Measurements from ENCODE around the gene GLI2. TPM values are rescaled to one million over a fixed set of nuclear protein-coding genes. Genes with fewer than 3 reads are reported as not detected.

Gene GLI2
- total and polyA plus RNA-seq, 9 of the 15 experiments (the other 6 are each of a cell fraction or from before 2014, with no cell fraction given), result 0.24 TPM; not detected in 8

- no peak for TF ChIP-seq SRF (CRISPR knock-in tag; IDR thresholded peaks at IDR 0.05)
- TF ChIP-seq MTA1 (IDR thresholded peaks at IDR 0.05; ENCODE audit: borderline replicate concordance), result no peak
- no peak for TF ChIP-seq ZNF124 (CRISPR knock-in tag; IDR thresholded peaks at IDR 0.05)
Observed at GRCh38 chr2:120747706-120748105, 12.0 kb downstream of the GLI2 start (continued).

- Histone ChIP-seq H3K9me3 (replicated peaks; ENCODE audit: control insufficient read depth, insufficient read depth, low read depth, low read length) (no peaks in the 10 kb centered on the region), H3K4me3 (no peak overlapping the region), H3K27me3 (ENCODE audit: control insufficient read depth in 2 of 2, insufficient read depth in 2 of 2, low read length in 2 of 2) (peaks cover 4 to 50% of the 10 kb centered on the region in 2 experiments; a peak in 2 of 5 replicates), H3K79me2 (ENCODE audit: control insufficient read depth, insufficient read depth, low read length) (no peaks in the 10 kb centered on the region), H3K9me1 (ENCODE audit: control insufficient read depth, insufficient read depth, low read length) (no peaks in the 10 kb centered on the region), H3K36me3 (ENCODE audit: control insufficient read depth, insufficient read depth, low read length) (no peaks in the 10 kb centered on the region), H3K4me1 (replicated peaks in 1 of 2; ENCODE audit: control insufficient read depth in 2 of 2, insufficient read depth in 2 of 2, low read length in 2 of 2) (no peaks in the 10 kb centered on the region), H2AFZ (ENCODE audit: low read depth, low read length) (no peak overlapping the region), H3K27ac (ENCODE audit: extremely low read depth, low read depth, low read length) (no peak overlapping the region), H3K9ac (ENCODE audit: insufficient read depth in 1 of 2, low read depth in 2 of 2, low read length in 2 of 2) (no peak overlapping the region), H4K20me1 (replicated peaks; ENCODE audit: control insufficient read depth, insufficient read depth, low read length) (peaks cover 3% of the 10 kb centered on the region; the same call in 1 of the 2 replicates), H3K4me2 (ENCODE audit: insufficient read depth, low read length) (no peak overlapping the region)
- WGBS (ENCODE audit: insufficient coverage, low coverage, missing lambda C conversion rate), result 0% methylated on average over 3 of the region's 3 CpGs
- intact Hi-C loops (cut with micrococcal nuclease) (no loop called here), in situ Hi-C loops (cut with MboI) (no loop called here)
- POLR2A ChIA-PET, result interaction anchor here (0.7 kb wide), 1 partner anchor 17 kb away, joined by 3 read pairs; no protein-coding TSS in a partner anchor
- CTCF ChIA-PET (ENCODE audit: low intra/inter-chr PET ratio), result no interaction called here
- ATAC-seq, result no peak
- no TSS peak for BruUV-seq (replicated peaks)
- FAIRE-seq, result no peak
- DNase-seq (ENCODE audit: extremely low read depth in 1 of 4, low spot score in 3 of 4), result no peak
- TF ChIP-seq PTRF (tag; IDR thresholded peaks at IDR 0.05) (no peak), KAT7 (CRISPR knock-in tag; IDR thresholded peaks at IDR 0.05; ENCODE audit: borderline replicate concordance) (no peak), CREB1 (IDR thresholded peaks at IDR 0.05) (no peak), CREB1 (CRISPR knock-in tag; IDR thresholded peaks at IDR 0.05) (no peak), ZNF551 (CRISPR knock-in tag; IDR thresholded peaks at IDR 0.05) (no peak), MTA2 (IDR thresholded peaks at IDR 0.05; ENCODE audit: low read depth) (no peak), ZNF830 (CRISPR knock-in tag; IDR thresholded peaks at IDR 0.05) (no peak), POLR2G (IDR thresholded peaks at IDR 0.05; ENCODE audit: low read depth, low read length) (no peak)
- TF ChIP-seq, protein P1, sequence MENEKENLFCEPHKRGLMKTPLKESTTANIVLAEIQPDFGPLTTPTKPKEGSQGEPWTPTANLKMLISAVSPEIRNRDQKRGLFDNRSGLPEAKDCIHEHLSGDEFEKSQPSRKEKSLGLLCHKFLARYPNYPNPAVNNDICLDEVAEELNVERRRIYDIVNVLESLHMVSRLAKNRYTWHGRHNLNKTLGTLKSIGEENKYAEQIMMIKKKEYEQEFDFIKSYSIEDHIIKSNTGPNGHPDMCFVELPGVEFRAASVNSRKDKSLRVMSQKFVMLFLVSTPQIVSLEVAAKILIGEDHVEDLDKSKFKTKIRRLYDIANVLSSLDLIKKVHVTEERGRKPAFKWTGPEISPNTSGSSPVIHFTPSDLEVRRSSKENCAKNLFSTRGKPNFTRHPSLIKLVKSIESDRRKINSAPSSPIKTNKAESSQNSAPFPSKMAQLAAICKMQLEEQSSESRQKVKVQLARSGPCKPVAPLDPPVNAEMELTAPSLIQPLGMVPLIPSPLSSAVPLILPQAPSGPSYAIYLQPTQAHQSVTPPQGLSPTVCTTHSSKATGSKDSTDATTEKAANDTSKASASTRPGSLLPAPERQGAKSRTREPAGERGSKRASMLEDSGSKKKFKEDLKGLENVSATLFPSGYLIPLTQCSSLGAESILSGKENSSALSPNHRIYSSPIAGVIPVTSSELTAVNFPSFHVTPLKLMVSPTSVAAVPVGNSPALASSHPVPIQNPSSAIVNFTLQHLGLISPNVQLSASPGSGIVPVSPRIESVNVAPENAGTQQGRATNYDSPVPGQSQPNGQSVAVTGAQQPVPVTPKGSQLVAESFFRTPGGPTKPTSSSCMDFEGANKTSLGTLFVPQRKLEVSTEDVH (IDR thresholded peaks at IDR 0.05; ENCODE audit: low read depth, partially characterized antibody), result no peak
- TF ChIP-seq, protein P2, sequence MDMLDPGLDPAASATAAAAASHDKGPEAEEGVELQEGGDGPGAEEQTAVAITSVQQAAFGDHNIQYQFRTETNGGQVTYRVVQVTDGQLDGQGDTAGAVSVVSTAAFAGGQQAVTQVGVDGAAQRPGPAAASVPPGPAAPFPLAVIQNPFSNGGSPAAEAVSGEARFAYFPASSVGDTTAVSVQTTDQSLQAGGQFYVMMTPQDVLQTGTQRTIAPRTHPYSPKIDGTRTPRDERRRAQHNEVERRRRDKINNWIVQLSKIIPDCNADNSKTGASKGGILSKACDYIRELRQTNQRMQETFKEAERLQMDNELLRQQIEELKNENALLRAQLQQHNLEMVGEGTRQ (CRISPR knock-in tag; IDR thresholded peaks at IDR 0.05), result no peak
- TF ChIP-seq, protein P3, sequence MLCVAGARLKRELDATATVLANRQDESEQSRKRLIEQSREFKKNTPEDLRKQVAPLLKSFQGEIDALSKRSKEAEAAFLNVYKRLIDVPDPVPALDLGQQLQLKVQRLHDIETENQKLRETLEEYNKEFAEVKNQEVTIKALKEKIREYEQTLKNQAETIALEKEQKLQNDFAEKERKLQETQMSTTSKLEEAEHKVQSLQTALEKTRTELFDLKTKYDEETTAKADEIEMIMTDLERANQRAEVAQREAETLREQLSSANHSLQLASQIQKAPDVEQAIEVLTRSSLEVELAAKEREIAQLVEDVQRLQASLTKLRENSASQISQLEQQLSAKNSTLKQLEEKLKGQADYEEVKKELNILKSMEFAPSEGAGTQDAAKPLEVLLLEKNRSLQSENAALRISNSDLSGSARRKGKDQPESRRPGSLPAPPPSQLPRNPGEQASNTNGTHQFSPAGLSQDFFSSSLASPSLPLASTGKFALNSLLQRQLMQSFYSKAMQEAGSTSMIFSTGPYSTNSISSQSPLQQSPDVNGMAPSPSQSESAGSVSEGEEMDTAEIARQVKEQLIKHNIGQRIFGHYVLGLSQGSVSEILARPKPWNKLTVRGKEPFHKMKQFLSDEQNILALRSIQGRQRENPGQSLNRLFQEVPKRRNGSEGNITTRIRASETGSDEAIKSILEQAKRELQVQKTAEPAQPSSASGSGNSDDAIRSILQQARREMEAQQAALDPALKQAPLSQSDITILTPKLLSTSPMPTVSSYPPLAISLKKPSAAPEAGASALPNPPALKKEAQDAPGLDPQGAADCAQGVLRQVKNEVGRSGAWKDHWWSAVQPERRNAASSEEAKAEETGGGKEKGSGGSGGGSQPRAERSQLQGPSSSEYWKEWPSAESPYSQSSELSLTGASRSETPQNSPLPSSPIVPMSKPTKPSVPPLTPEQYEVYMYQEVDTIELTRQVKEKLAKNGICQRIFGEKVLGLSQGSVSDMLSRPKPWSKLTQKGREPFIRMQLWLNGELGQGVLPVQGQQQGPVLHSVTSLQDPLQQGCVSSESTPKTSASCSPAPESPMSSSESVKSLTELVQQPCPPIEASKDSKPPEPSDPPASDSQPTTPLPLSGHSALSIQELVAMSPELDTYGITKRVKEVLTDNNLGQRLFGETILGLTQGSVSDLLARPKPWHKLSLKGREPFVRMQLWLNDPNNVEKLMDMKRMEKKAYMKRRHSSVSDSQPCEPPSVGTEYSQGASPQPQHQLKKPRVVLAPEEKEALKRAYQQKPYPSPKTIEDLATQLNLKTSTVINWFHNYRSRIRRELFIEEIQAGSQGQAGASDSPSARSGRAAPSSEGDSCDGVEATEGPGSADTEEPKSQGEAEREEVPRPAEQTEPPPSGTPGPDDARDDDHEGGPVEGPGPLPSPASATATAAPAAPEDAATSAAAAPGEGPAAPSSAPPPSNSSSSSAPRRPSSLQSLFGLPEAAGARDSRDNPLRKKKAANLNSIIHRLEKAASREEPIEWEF (CRISPR knock-in tag; IDR thresholded peaks at IDR 0.05), result no peak
Observed at GRCh38 chr2:120748310-120748709, 12.6 kb downstream of the GLI2 start.

Data from K562 (cell line).